Suprapubic skin (tissue), 4 donors: ENCODE measurements around the gene CNDP1. TPM values are rescaled to one million over a fixed set of nuclear protein-coding genes. Genes with fewer than 3 reads are reported as not detected.

Experiments
- DNase-seq, 2 donors: peaks; one replicate each; pipeline ENCODE4 v3.0.0-alpha.2; 2019; ENCODE audit warnings: low spot score in 2 of 2
- H3K27ac ChIP-seq: fragments of 200-600 bp; sonication (generic); one replicate; pipeline ENCODE4 v1.5.1; 2019
- H3K27me3 ChIP-seq: fragments of 200-600 bp; sonication (generic); one replicate; pipeline ENCODE4 v1.5.1; 2019
- H3K36me3 ChIP-seq: fragments of 200-600 bp; sonication (generic); one replicate; pipeline ENCODE4 v1.5.1; 2019
- H3K4me1 ChIP-seq: fragments of 200-600 bp; sonication (generic); one replicate; pipeline ENCODE4 v1.5.1; 2019
- H3K4me3 ChIP-seq: fragments of 200-600 bp; sonication (generic); one replicate; pipeline ENCODE4 v1.5.1; 2019; ENCODE audit warnings: mild to moderate bottlenecking
- H3K9me3 ChIP-seq: fragments of 200-600 bp; sonication (generic); one replicate; pipeline ENCODE4 v1.5.1; 2019
- EP300 ChIP-seq: sonication (generic); formaldehyde crosslinking; IDR thresholded peaks from one replicate; pipeline ENCODE4 v1.6.1; 2017; ENCODE audit warnings: antibody characterized with exemption
- POLR2A ChIP-seq, 2 donors: fragments of 450-650 bp; IDR thresholded peaks; one replicate each; pipeline ENCODE4 v1.6.1; 2017; ENCODE audit warnings: antibody characterized with exemption in 2 of 2, mild to moderate bottlenecking in 2 of 2, moderate library complexity in 2 of 2
- POLR2AphosphoS5 ChIP-seq, 3 donors: sonication (generic); formaldehyde crosslinking; IDR thresholded peaks; one replicate each; pipeline ENCODE4 v1.6.1; 2017; ENCODE audit warnings: antibody characterized with exemption in 3 of 3
- WGBS: methylation state at CpG from one replicate; pipeline ENCODE4 v1.1.5; 2018; 5-methylcytosine and 5-hydroxymethylcytosine counted together
- total RNA-seq, 4 donors: library from RNA; depleted of rRNA; stranded (reverse); fragments of >200 nt; gene quantifications; one replicate each; pipeline ENCODE4 v1.1.0, GENCODE V29; 2016
- TF ChIP-seq, protein P1 (sequence below), 2 donors: fragments of 200-600 bp in 1 of 2; fragments of 450-650 bp in 1 of 2; sonication (generic) in 1 of 2; IDR thresholded peaks; one replicate each; pipeline ENCODE4 v1.5.1; 2016 to 2019; ENCODE audit warnings: antibody characterized with exemption in 2 of 2, mild to moderate bottlenecking in 1 of 2, moderate library complexity in 1 of 2

Gene CNDP1
- total RNA-seq, 4 donors from 2014 or later = 0.21 to 1.1 (median 0.97) TPM; not detected in 1

DNA sequence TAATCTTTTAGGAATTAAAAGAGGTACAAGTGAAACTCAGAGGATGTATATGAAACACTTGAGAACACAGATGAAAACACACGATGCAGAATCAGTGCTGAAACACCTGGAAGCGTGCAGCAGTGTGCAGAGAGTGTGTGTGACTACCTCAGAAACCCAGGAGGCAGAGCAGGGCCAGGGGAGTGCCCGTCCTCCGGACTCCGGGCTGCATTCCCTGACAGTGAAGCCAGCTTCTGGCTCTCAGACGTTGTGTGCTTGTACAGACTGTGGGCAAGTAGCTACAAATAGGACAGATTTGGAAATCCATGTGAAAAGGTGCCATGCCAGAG lies 98.0 kb downstream of the CNDP1 start:
- TF ChIP-seq, protein P1, sequence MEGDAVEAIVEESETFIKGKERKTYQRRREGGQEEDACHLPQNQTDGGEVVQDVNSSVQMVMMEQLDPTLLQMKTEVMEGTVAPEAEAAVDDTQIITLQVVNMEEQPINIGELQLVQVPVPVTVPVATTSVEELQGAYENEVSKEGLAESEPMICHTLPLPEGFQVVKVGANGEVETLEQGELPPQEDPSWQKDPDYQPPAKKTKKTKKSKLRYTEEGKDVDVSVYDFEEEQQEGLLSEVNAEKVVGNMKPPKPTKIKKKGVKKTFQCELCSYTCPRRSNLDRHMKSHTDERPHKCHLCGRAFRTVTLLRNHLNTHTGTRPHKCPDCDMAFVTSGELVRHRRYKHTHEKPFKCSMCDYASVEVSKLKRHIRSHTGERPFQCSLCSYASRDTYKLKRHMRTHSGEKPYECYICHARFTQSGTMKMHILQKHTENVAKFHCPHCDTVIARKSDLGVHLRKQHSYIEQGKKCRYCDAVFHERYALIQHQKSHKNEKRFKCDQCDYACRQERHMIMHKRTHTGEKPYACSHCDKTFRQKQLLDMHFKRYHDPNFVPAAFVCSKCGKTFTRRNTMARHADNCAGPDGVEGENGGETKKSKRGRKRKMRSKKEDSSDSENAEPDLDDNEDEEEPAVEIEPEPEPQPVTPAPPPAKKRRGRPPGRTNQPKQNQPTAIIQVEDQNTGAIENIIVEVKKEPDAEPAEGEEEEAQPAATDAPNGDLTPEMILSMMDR (IDR thresholded peaks at IDR 0.05) = no peak
- TF ChIP-seq EP300 (no peak), POLR2AphosphoS5 (IDR thresholded peaks at IDR 0.05) (no peak), POLR2A (IDR thresholded peaks at IDR 0.05) (no peak)
- Histone ChIP-seq H3K27ac (no peak overlapping the region), H3K4me1 (no peaks in the 10 kb centered on the region), H3K9me3 (no peaks in the 10 kb centered on the region), H3K36me3 (peaks cover 29% of the 10 kb centered on the region), H3K27me3 (no peaks in the 10 kb centered on the region), H3K4me3 (no peak overlapping the region)
- no peak for DNase-seq
- WGBS = 91% methylated on average over 6 of the region's 6 CpGs

DNA sequence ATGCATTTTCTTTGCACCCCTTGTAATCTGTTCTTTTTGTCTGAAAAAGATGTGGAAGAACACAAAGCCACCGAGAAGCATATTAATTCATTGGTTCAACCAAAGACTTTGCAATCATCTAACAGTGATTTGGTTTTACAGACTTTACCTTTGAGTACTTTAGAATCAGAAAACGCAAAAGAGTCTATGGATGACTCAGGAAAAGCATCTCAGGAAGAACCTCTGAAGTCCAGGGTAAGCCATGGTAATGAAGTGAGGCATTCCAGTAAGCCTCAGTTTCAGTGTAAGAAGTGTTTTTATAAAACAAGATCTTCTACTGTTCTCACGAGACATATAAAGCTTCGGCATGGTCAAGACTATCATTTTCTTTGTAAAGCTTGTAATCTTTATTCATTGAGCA lies 98.6 kb downstream of the CNDP1 start:
- H3K9me3 ChIP-seq = no peaks in the 10 kb centered on the region
- WGBS = 93% methylated on average over 4 of the region's 4 CpGs
- no peak for DNase-seq
- H3K4me3 ChIP-seq = no peak overlapping the region
- no peak for TF ChIP-seq EP300
- TF ChIP-seq POLR2A (IDR thresholded peaks at IDR 0.05) = no peak
- TF ChIP-seq POLR2AphosphoS5 (IDR thresholded peaks at IDR 0.05) = no peak
- TF ChIP-seq, protein P1 (IDR thresholded peaks at IDR 0.05) = no peak
- peaks cover 29% of the 10 kb centered on the region for H3K36me3 ChIP-seq
- no peaks in the 10 kb centered on the region for H3K4me1 ChIP-seq
- H3K27ac ChIP-seq = no peak overlapping the region
- no peaks in the 10 kb centered on the region for H3K27me3 ChIP-seq

DNA sequence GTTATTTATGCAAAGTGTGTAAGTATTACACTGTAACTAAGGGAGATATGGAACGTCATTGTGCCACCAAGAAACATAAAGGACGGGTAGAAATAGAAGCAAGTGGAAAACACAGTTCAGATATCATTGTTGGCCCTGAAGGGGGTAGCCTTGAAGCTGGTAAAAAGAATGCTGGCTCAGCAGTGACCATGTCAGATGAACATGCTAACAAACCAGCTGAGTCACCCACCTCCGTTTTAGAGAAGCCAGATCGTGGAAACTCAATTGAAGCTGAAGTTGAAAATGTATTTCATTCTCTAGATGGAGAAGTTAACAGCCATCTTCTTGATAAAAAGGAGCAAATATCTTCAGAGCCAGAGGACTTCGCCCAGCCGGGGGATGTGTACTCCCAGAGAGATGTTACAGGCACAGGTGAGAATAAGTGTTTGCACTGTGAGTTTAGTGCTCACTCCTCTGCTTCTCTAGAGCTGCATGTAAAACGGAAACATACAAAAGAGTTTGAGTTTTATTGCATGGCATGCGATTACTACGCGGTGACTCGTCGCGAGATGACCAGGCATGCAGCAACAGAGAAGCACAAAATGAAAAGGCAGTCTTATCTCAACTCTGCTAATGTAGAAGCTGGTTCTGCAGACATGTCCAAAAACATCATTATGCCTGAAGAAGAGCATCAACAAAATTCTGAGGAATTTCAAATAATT lies 99.5 kb downstream of the CNDP1 start:
- TF ChIP-seq POLR2A (IDR thresholded peaks at IDR 0.05) = no peak
- TF ChIP-seq, protein P1 (IDR thresholded peaks at IDR 0.05) = no peak
- TF ChIP-seq POLR2AphosphoS5 (IDR thresholded peaks at IDR 0.05) = no peak
- TF ChIP-seq EP300 = no peak
- DNase-seq = no peak
- no peak overlapping the region for H3K4me3 ChIP-seq
- H3K27me3 ChIP-seq = no peaks in the 10 kb centered on the region
- no peaks in the 10 kb centered on the region for H3K9me3 ChIP-seq
- no peaks in the 10 kb centered on the region for H3K4me1 ChIP-seq
- H3K27ac ChIP-seq = no peak overlapping the region
- peaks cover 29% of the 10 kb centered on the region for H3K36me3 ChIP-seq
- 96% methylated on average over 13 of the region's 13 CpGs for WGBS

DNA sequence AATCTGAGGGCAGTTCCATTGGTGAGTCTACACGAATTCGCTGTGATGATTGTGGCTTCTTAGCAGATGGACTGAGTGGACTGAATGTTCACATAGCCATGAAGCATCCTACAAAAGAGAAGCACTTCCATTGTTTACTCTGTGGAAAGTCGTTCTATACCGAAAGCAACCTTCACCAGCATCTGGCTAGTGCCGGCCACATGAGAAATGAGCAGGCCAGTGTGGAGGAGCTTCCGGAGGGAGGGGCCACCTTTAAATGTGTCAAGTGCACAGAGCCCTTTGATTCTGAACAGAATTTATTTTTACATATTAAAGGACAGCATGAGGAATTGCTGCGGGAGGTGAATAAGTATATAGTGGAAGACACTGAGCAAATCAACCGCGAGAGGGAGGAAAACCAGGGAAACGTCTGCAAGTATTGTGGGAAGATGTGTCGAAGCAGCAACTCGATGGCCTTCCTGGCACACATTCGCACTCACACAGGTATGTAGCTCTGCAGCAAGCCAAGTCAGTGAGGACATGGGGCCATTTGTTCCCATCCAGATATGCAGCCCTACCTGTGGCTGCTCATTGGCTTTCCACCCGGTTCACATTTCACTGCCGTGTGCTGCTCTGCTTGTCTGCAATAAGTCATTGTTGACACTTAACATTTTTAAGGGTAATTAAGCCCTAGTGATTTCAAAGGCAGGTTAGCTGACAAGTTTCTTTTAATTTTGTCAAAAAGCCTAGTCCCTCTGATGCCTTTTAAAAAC lies 101.1 kb downstream of the CNDP1 start:
- H3K27me3 ChIP-seq = no peaks in the 10 kb centered on the region
- H3K9me3 ChIP-seq = no peaks in the 10 kb centered on the region
- H3K27ac ChIP-seq = no peak overlapping the region
- peaks cover 29% of the 10 kb centered on the region for H3K36me3 ChIP-seq
- no peak for DNase-seq
- no peak overlapping the region for H3K4me3 ChIP-seq
- 84% methylated on average over 15 of the region's 15 CpGs for WGBS
- H3K4me1 ChIP-seq = no peaks in the 10 kb centered on the region
- TF ChIP-seq, protein P1 (IDR thresholded peaks at IDR 0.05) = no peak
- TF ChIP-seq POLR2A (IDR thresholded peaks at IDR 0.05) (no peak), POLR2AphosphoS5 (IDR thresholded peaks at IDR 0.05) (no peak), EP300 (no peak)

Other genes with a start within 250 kb of the CNDP1 start
- gene CYB5A, start 242.5 kb upstream of the CNDP1 start, total RNA-seq = 100 to 1,000 TPM; 103 to 258 (median 147) TPM
- not detected for gene C18orf63, start 218.7 kb upstream of the CNDP1 start, total RNA-seq
- 1 to 10 TPM; 1.8 to 4.1 (median 3.5) TPM for gene DIPK1C, start 77.2 kb upstream of the CNDP1 start, total RNA-seq
- 10 to 100 TPM; 58.4 to 79.9 (median 69.5) TPM for gene CNDP2, start 38.1 kb upstream of the CNDP1 start, total RNA-seq
- 10 to 100 TPM; 10.7 to 22.1 (median 13.8) TPM for gene ZNF407, start 63.4 kb downstream of the CNDP1 start, total RNA-seq